DND-41 (cell line): ENCODE results near the gene PPP1R14D.

ENCODE experiments used
- EZH2 ChIP-seq: IDR thresholded peaks from 3 replicates; pipeline ENCODE4 v1.6.1; 2012; ENCODE audit warnings: borderline replicate concordance, low read depth, mild to moderate bottlenecking, moderate library complexity, low read length, inconsistent platforms; ENCODE audit not compliant: severe bottlenecking
- TF ChIP-seq, protein P1 (sequence below): IDR thresholded peaks from 2 replicates; pipeline ENCODE4 v1.5.1; 2012; ENCODE audit warnings: borderline replicate concordance, low read length, moderate library complexity, mild to moderate bottlenecking; ENCODE audit not compliant: poor library complexity, severe bottlenecking; ENCODE audit errors: extremely low read depth

DNA sequence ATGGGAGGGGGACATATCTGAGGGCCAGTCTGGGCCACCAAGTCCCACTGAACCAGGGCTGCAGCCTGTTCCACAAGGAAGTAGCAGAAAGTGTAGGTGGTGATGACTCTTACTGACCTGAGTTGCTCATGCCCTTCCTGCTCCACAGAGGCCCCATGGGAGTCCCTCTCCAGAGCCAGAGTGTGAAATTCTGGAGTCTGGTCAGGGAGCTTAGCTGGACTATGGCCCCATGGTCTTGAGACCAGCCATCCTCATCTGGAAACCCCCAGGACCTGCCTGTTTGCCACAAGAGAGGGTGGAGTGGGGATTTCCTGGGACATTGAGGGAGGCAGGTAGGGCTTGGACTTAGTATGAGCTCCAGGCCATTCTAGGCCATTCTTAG, 18.3 kb upstream of the PPP1R14D start:
- TF ChIP-seq, protein P1, sequence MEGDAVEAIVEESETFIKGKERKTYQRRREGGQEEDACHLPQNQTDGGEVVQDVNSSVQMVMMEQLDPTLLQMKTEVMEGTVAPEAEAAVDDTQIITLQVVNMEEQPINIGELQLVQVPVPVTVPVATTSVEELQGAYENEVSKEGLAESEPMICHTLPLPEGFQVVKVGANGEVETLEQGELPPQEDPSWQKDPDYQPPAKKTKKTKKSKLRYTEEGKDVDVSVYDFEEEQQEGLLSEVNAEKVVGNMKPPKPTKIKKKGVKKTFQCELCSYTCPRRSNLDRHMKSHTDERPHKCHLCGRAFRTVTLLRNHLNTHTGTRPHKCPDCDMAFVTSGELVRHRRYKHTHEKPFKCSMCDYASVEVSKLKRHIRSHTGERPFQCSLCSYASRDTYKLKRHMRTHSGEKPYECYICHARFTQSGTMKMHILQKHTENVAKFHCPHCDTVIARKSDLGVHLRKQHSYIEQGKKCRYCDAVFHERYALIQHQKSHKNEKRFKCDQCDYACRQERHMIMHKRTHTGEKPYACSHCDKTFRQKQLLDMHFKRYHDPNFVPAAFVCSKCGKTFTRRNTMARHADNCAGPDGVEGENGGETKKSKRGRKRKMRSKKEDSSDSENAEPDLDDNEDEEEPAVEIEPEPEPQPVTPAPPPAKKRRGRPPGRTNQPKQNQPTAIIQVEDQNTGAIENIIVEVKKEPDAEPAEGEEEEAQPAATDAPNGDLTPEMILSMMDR, result no peak
- no peak for TF ChIP-seq EZH2
